ENCODE measurements around the gene ITM2C. TPM values are rescaled to one million over a fixed set of nuclear protein-coding genes. Genes with fewer than 3 reads are reported as not detected.

ITM2C gene
- total RNA-seq, 2 experiments from 2014 or later = 13.0 to 13.6 TPM

- intact Hi-C loops (cut with micrococcal nuclease) = no loop called here
- Mint-ChIP-seq H3K9me3 (no peaks in the 10 kb centered on the region), H3K36me3 (ENCODE audit: low read depth) (no peaks in the 10 kb centered on the region), H3K4me1 (ENCODE audit: low read depth) (peaks cover 36% of the 10 kb centered on the region), H3K27me3 (ENCODE audit: low read depth) (peaks cover 1% of the 10 kb centered on the region), H3K4me3 (no peak overlapping the region), H3K27ac (no peak overlapping the region)
- peak; percentile 2 for DNase-seq
- CTCF ChIA-PET = no interaction called here
Measured at GRCh38 chr2:230915319-230915718, 50.6 kb downstream of the ITM2C start.

- no peaks in the 10 kb centered on the region for H3K36me3 Mint-ChIP-seq (ENCODE audit: low read depth)
- H3K9me3 Mint-ChIP-seq = no peaks in the 10 kb centered on the region
- no peak overlapping the region for H3K4me3 Mint-ChIP-seq
- no peak for DNase-seq
- H3K27ac Mint-ChIP-seq = no peak overlapping the region
- intact Hi-C loops (cut with micrococcal nuclease) = no loop called here
- CTCF ChIA-PET = no interaction called here
- H3K27me3 Mint-ChIP-seq (ENCODE audit: low read depth) = peaks cover 1% of the 10 kb centered on the region
- H3K4me1 Mint-ChIP-seq (ENCODE audit: low read depth) = peaks cover 38% of the 10 kb centered on the region
Measured at GRCh38 chr2:230916218-230916617, 51.5 kb downstream of the ITM2C start.

DNA sequence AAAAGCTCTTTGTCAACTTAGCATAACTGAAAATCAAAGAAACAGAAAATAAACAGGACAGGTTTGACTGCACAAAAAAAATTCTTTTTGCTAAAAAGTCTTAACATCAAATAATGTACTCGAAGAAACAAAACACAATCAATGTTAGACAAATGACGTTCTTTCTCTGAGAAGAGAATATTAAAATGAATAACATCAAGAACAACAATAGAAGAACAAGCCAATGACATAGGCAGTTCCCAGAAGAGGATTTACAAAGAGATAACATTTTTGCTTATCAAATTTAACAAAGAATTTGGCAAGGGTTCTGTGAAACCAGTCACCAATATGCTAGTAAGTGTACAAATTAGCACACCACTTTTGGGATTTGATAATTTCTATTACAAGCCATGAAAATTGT lies 54.5 kb downstream of the ITM2C start:
- Mint-ChIP-seq H3K36me3 (ENCODE audit: low read depth) (no peaks in the 10 kb centered on the region), H3K4me3 (no peak overlapping the region), H3K4me1 (ENCODE audit: low read depth) (peaks cover 63% of the 10 kb centered on the region), H3K27me3 (ENCODE audit: low read depth) (peaks cover 2% of the 10 kb centered on the region), H3K9me3 (no peaks in the 10 kb centered on the region), H3K27ac (peak overlapping the region; percentile 63)
- CTCF ChIA-PET = interaction anchor here (1.7 kb wide), 1 partner anchor 68 kb away, joined by 6 read pairs; no protein-coding TSS in a partner anchor
- DNase-seq = no peak
- intact Hi-C loops (cut with micrococcal nuclease) = loop anchor here (1.0 kb wide), 2 partner anchors 14 to 55 kb away; no protein-coding TSS in a partner anchor

GRCh38 chr2:230919681-230920080 lies 54.9 kb downstream of the ITM2C start:
- Mint-ChIP-seq H3K4me1 (ENCODE audit: low read depth) (peaks cover 67% of the 10 kb centered on the region), H3K9me3 (no peaks in the 10 kb centered on the region), H3K27me3 (ENCODE audit: low read depth) (peaks cover 2% of the 10 kb centered on the region), H3K36me3 (ENCODE audit: low read depth) (no peaks in the 10 kb centered on the region), H3K4me3 (peak overlapping the region; percentile 47), H3K27ac (no peak overlapping the region)
- no peak for DNase-seq
- intact Hi-C loops (cut with micrococcal nuclease) = loop anchor here (1.0 to 5.0 kb wide), 3 partner anchors 14 to 138 kb away; partner anchors contain the start of gene PSMD1
- CTCF ChIA-PET = interaction anchor here (1.1 to 1.7 kb wide), 3 partner anchors 16 to 68 kb away, joined by 3 to 7 read pairs (median 6); no protein-coding TSS in a partner anchor

- H3K4me3 Mint-ChIP-seq = peak overlapping the region; percentile 47
- H3K9me3 Mint-ChIP-seq = no peaks in the 10 kb centered on the region
- H3K27me3 Mint-ChIP-seq (ENCODE audit: low read depth) = peaks cover 2% of the 10 kb centered on the region
- no peaks in the 10 kb centered on the region for H3K36me3 Mint-ChIP-seq (ENCODE audit: low read depth)
- CTCF ChIA-PET = interaction anchor here (0.7 to 1.7 kb wide), 6 partner anchors 12 to 290 kb away, joined by 3 to 7 read pairs (median 4); no protein-coding TSS in a partner anchor
- peaks cover 72% of the 10 kb centered on the region for H3K4me1 Mint-ChIP-seq (ENCODE audit: low read depth)
- DNase-seq = peak; percentile 23
- no peak overlapping the region for H3K27ac Mint-ChIP-seq
- intact Hi-C loops (cut with micrococcal nuclease) = loop anchor here (5.0 kb wide), 1 partner anchor 137 kb away; the partner anchor contains the start of gene PSMD1
Measured at GRCh38 chr2:230920167-230920566, 55.4 kb downstream of the ITM2C start.

GRCh38 chr2:230921806-230922595 lies 57.3 kb downstream of the ITM2C start:
- H3K4me3 Mint-ChIP-seq = no peak overlapping the region
- DNase-seq = peak; percentile 3
- no peaks in the 10 kb centered on the region for H3K36me3 Mint-ChIP-seq (ENCODE audit: low read depth)
- no peak overlapping the region for H3K27ac Mint-ChIP-seq
- no peaks in the 10 kb centered on the region for H3K9me3 Mint-ChIP-seq
- peaks cover 78% of the 10 kb centered on the region for H3K4me1 Mint-ChIP-seq (ENCODE audit: low read depth)
- H3K27me3 Mint-ChIP-seq (ENCODE audit: low read depth) = peaks cover 2% of the 10 kb centered on the region
- CTCF ChIA-PET = interaction anchor here (0.9 to 1.1 kb wide), 2 partner anchors 20 to 63 kb away, joined by 3 to 5 read pairs; no protein-coding TSS in a partner anchor
- intact Hi-C loops (cut with micrococcal nuclease) = loop anchor here (5.0 kb wide), 1 partner anchor 135 kb away; the partner anchor contains the start of gene PSMD1

- Mint-ChIP-seq H3K4me3 (no peak overlapping the region), H3K36me3 (ENCODE audit: low read depth) (no peaks in the 10 kb centered on the region), H3K4me1 (ENCODE audit: low read depth) (peaks cover 76% of the 10 kb centered on the region), H3K27me3 (ENCODE audit: low read depth) (peaks cover 2% of the 10 kb centered on the region), H3K27ac (no peak overlapping the region), H3K9me3 (no peaks in the 10 kb centered on the region)
- peak; percentile 4 for DNase-seq
- CTCF ChIA-PET = interaction anchor here (1.3 to 1.9 kb wide), 4 partner anchors 9 to 61 kb away, joined by 3 to 13 read pairs (median 6); no protein-coding TSS in a partner anchor
- intact Hi-C loops (cut with micrococcal nuclease) = loop anchor here (5.0 kb wide), 1 partner anchor 134 kb away; the partner anchor contains the start of gene PSMD1
Measured at GRCh38 chr2:230922951-230923717, 58.4 kb downstream of the ITM2C start.

DNA sequence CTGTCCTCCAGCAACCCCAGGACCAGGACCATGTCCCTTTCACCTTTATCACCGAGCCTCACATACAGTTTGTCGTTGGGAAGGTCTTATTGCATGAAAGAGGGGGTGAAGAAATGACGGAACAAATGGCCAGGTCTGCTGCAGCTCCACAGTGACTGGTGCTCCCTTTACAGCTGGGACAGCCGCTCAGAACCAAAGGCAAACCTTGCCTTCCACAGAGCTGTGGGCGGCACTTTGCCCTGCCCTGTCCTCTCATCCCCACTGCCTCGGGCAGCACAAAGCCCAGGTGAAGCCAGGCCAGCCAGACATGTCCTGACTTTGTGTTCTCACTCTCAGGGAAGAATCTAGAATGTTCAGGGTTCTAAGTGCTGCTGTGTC lies 59.3 kb downstream of the ITM2C start:
- DNase-seq = no peak
- intact Hi-C loops (cut with micrococcal nuclease) = loop anchor here (1.0 to 5.0 kb wide), 3 partner anchors 19 to 263 kb away; partner anchors contain the start of gene PSMD1
- H3K9me3 Mint-ChIP-seq = no peaks in the 10 kb centered on the region
- peaks cover 2% of the 10 kb centered on the region for H3K27me3 Mint-ChIP-seq (ENCODE audit: low read depth)
- H3K4me3 Mint-ChIP-seq = peak overlapping the region; percentile 60
- H3K27ac Mint-ChIP-seq = peak overlapping the region; percentile 91
- H3K4me1 Mint-ChIP-seq (ENCODE audit: low read depth) = peaks cover 67% of the 10 kb centered on the region
- CTCF ChIA-PET = interaction anchor here (0.8 to 2.8 kb wide), 11 partner anchors 10 to 321 kb away, joined by 3 to 19 read pairs (median 4); no protein-coding TSS in a partner anchor
- no peaks in the 10 kb centered on the region for H3K36me3 Mint-ChIP-seq (ENCODE audit: low read depth)

DNA sequence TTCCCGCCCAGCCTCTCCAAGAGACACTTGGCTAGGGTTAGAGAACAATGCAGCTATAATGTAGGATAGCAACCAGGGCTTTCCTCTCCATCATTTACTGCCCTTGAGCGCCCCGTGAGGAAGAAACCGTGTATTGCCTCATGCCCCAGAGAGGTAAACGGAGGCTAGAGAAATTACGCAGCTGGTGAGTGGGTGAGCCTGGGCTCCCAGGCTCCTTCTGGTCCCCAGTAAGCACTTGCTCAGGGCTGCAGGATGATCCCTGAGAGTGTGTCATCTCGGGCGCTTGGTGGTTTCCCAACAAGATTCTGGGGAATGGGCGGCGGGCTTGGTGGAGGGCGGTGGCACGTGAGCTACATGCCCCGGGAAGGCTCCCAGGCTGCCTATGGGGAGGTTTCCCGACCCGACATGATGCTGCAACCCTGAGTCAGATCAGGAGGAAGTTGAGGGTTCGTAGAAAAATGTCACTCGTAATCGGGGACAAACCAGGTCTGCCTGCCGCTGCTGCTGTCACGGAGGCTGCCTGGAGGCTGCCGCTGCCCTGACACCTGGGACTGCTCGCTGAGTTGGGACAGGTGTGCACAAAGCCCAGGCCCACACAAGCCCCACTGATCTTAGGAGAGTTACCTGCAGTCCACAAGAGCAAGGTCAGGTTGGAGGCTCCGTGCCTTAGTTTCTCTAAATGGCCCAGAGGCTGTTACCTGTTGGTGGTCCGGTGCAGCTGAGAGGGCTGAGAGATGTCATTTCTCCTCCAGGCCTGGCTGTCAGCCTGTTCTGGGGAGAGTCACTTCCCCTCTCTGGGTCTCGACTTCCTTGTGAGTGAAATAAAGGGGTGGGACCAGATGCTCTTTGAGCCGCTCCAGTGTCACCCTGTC lies 60.0 kb downstream of the ITM2C start, which contains the start of gene GPR55:
Gene GPR55 (minus strand): TSS at position 773 of the 872 bp plus-strand sequence. CDS start 14,280 bp downstream, outside the sequence.
- H3K27ac Mint-ChIP-seq = peak within 1 kb of the TSS; percentile 91
- no peaks in the 10 kb centered on the region for H3K36me3 Mint-ChIP-seq (ENCODE audit: low read depth)
- DNase-seq = peak; percentile 83
- peaks cover 63% of the 10 kb centered on the region for H3K4me1 Mint-ChIP-seq (ENCODE audit: low read depth)
- peaks cover 2% of the 10 kb centered on the region for H3K27me3 Mint-ChIP-seq (ENCODE audit: low read depth)
- H3K4me3 Mint-ChIP-seq = peak within 1 kb of the TSS; percentile 60
- intact Hi-C loops (cut with micrococcal nuclease) = loop anchor here (1.0 to 5.0 kb wide), 3 partner anchors 19 to 264 kb away; partner anchors contain the start of gene PSMD1
- H3K9me3 Mint-ChIP-seq = no peaks in the 10 kb centered on the region
- CTCF ChIA-PET = interaction anchor here (0.6 to 2.8 kb wide), 13 partner anchors 11 to 322 kb away, joined by 3 to 19 read pairs (median 4); no protein-coding TSS in a partner anchor

DNA sequence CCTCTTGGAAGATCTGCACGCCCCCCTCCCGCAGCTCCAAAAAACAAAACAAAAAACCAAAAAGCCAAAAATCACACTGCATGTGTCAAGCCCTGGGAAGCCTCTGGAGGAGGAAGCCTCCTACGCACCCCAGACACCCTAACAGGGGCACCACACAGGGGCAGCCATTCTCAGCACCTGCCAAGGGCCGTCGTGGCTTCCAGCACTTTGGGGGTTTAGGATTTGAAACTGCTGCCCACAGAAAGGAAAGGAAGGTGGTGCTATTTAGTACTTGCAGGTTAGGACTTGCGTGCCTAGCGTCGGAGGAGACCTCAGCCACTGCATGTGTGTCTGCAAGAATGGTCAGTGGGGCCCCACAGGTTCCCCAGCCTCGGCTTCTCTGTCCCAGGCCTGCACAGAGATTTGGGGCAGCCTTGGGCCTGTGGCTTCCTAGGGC lies 60.7 kb downstream of the ITM2C start:
- H3K4me3 Mint-ChIP-seq = peak overlapping the region; percentile 60
- no peaks in the 10 kb centered on the region for H3K36me3 Mint-ChIP-seq (ENCODE audit: low read depth)
- no peaks in the 10 kb centered on the region for H3K9me3 Mint-ChIP-seq
- CTCF ChIA-PET = interaction anchor here (0.8 to 2.8 kb wide), 11 partner anchors 12 to 128 kb away, joined by 3 to 19 read pairs (median 5); no protein-coding TSS in a partner anchor
- H3K27ac Mint-ChIP-seq = peak overlapping the region; percentile 91
- peak; percentile 38 for DNase-seq
- H3K4me1 Mint-ChIP-seq (ENCODE audit: low read depth) = peaks cover 56% of the 10 kb centered on the region
- intact Hi-C loops (cut with micrococcal nuclease) = loop anchor here (2.0 kb wide), 1 partner anchor 265 kb away; no protein-coding TSS in a partner anchor
- peaks cover 2% of the 10 kb centered on the region for H3K27me3 Mint-ChIP-seq (ENCODE audit: low read depth)
